Measurements from ENCODE around the gene STARD13.

STARD13 gene

DNA sequence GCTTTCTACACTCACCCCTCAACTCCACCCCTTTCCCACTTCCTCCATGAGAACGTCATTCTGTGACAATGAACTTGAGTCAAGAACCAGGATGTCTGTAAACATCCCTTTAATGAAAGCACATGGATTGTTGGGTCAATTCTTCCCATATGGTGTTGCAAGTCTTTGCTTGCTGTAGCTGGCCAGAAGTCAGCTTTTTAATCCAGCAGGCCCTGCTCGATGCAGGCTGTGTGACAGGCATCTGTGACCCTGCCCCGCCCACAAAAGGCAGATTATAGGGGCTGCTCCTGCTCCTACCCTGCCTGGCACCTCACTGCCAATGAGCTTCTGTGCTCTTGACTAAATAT, 78.0 kb downstream of the STARD13 start:
- Histone ChIP-seq H3K79me2 (ENCODE audit: insufficient read depth, low read length) (no peaks in the 10 kb centered on the region), H3F3A (ENCODE audit: insufficient read depth) (no peaks in the 10 kb centered on the region)

DNA sequence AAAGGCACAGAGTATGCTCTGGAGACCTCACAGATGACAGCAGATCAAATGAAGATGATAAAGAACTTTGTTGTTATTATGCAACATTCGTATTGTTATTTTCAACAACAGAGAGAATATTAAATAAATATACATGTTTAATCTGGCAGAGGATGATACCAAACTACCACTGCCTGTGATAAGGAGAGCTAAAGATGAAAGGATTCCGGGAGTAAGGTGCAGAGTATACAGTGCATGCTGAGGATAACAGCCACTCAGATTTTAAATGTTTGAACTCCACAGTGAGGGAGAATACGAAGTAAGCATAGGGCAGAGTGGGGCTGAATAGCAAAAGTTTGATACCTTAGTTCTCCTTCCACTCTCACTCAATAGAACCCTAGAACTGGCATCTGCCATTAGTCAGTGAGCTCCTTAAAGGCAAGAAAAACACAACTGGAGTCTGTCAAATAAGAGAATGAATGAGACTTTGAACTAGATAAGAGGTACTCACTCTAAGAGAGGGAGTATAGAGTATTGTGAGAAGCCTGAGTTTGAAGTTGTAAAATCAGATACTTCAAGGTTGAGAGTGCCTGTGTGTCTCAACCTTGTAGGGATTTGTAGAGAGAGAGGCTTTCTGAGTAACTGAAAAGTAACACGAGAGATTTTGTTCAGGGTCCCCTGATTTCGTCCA, 78.5 kb downstream of the STARD13 start:
- no peak for TF ChIP-seq EZH2phosphoT487 (conservative IDR thresholded peaks at IDR 0.05; ENCODE audit: low read length)
- TF ChIP-seq, protein P1, sequence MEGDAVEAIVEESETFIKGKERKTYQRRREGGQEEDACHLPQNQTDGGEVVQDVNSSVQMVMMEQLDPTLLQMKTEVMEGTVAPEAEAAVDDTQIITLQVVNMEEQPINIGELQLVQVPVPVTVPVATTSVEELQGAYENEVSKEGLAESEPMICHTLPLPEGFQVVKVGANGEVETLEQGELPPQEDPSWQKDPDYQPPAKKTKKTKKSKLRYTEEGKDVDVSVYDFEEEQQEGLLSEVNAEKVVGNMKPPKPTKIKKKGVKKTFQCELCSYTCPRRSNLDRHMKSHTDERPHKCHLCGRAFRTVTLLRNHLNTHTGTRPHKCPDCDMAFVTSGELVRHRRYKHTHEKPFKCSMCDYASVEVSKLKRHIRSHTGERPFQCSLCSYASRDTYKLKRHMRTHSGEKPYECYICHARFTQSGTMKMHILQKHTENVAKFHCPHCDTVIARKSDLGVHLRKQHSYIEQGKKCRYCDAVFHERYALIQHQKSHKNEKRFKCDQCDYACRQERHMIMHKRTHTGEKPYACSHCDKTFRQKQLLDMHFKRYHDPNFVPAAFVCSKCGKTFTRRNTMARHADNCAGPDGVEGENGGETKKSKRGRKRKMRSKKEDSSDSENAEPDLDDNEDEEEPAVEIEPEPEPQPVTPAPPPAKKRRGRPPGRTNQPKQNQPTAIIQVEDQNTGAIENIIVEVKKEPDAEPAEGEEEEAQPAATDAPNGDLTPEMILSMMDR (IDR thresholded peaks at IDR 0.05; ENCODE audit: insufficient read depth, low read length, poor library complexity, severe bottlenecking) = no peak
- no peaks in the 10 kb centered on the region for H3K9me3 ChIP-seq (ENCODE audit: insufficient read depth, low read length)
- no peaks in the 10 kb centered on the region for H3K36me3 ChIP-seq (ENCODE audit: low read length)
- no peak overlapping the region for H3K4me2 ChIP-seq (ENCODE audit: low read depth, low read length, poor library complexity, severe bottlenecking)
- no peaks in the 10 kb centered on the region for H3K9me2 ChIP-seq (replicated peaks; ENCODE audit: insufficient read depth, low read length)
- no peaks in the 10 kb centered on the region for H3F3A ChIP-seq (ENCODE audit: insufficient read depth)
- H3K9ac ChIP-seq (ENCODE audit: low read length) = no peak overlapping the region
- peak overlapping the region; percentile 12 for H2AFZ ChIP-seq (ENCODE audit: low read depth, low read length, severe bottlenecking)
- H3K79me2 ChIP-seq (ENCODE audit: insufficient read depth, low read length) = no peaks in the 10 kb centered on the region
- H4K20me1 ChIP-seq (ENCODE audit: low read depth, low read length) = no peaks in the 10 kb centered on the region
- H3K27me3 ChIP-seq (ENCODE audit: low read length) = no peaks in the 10 kb centered on the region
- H3K27ac ChIP-seq (ENCODE audit: low read depth, low read length) = no peak overlapping the region
- H3K4me3 ChIP-seq (ENCODE audit: insufficient read depth, low read length, poor library complexity, severe bottlenecking) = no peak overlapping the region

More for the DNA sequence above, 78.0 kb downstream of the STARD13 start:
- no peak overlapping the region for H3K9ac ChIP-seq (ENCODE audit: low read length)
- H2AFZ ChIP-seq (ENCODE audit: low read depth, low read length, severe bottlenecking) = peak overlapping the region; percentile 12
- H3K4me2 ChIP-seq (ENCODE audit: low read depth, low read length, poor library complexity, severe bottlenecking) = no peak overlapping the region
- TF ChIP-seq EZH2phosphoT487 (conservative IDR thresholded peaks at IDR 0.05; ENCODE audit: low read length) = no peak
- TF ChIP-seq, protein P1 (IDR thresholded peaks at IDR 0.05; ENCODE audit: insufficient read depth, low read length, poor library complexity, severe bottlenecking) = no peak
- no peaks in the 10 kb centered on the region for H3K27me3 ChIP-seq (ENCODE audit: low read length)
- H4K20me1 ChIP-seq (ENCODE audit: low read depth, low read length) = no peaks in the 10 kb centered on the region
- H3K36me3 ChIP-seq (ENCODE audit: low read length) = no peaks in the 10 kb centered on the region
- no peaks in the 10 kb centered on the region for H3K9me2 ChIP-seq (replicated peaks; ENCODE audit: insufficient read depth, low read length)
- H3K4me3 ChIP-seq (ENCODE audit: insufficient read depth, low read length, poor library complexity, severe bottlenecking) = no peak overlapping the region
- no peak overlapping the region for H3K27ac ChIP-seq (ENCODE audit: low read depth, low read length)
- H3K9me3 ChIP-seq (ENCODE audit: insufficient read depth, low read length) = no peaks in the 10 kb centered on the region

- Histone ChIP-seq H4K20me1 (ENCODE audit: low read depth, low read length) (no peaks in the 10 kb centered on the region), H3K27ac (ENCODE audit: low read depth, low read length) (no peak overlapping the region), H3K36me3 (ENCODE audit: low read length) (no peaks in the 10 kb centered on the region), H3K9me2 (replicated peaks; ENCODE audit: insufficient read depth, low read length) (no peaks in the 10 kb centered on the region), H3K27me3 (ENCODE audit: low read length) (no peaks in the 10 kb centered on the region), H2AFZ (ENCODE audit: low read depth, low read length, severe bottlenecking) (no peak overlapping the region), H3K4me3 (ENCODE audit: insufficient read depth, low read length, poor library complexity, severe bottlenecking) (no peak overlapping the region), H3F3A (ENCODE audit: insufficient read depth) (no peaks in the 10 kb centered on the region), H3K9me3 (ENCODE audit: insufficient read depth, low read length) (no peaks in the 10 kb centered on the region), H3K79me2 (ENCODE audit: insufficient read depth, low read length) (no peaks in the 10 kb centered on the region), H3K9ac (ENCODE audit: low read length) (no peak overlapping the region), H3K4me2 (ENCODE audit: low read depth, low read length, poor library complexity, severe bottlenecking) (no peak overlapping the region)
- TF ChIP-seq EZH2phosphoT487 (conservative IDR thresholded peaks at IDR 0.05; ENCODE audit: low read length) = no peak
- TF ChIP-seq, protein P1 (IDR thresholded peaks at IDR 0.05; ENCODE audit: insufficient read depth, low read length, poor library complexity, severe bottlenecking) = no peak
Observed at GRCh38 chr13:33206425-33206824, 79.1 kb downstream of the STARD13 start.
